Endometrium (tissue), 2 donors: ENCODE results near the gene AKNA.

Experiments used
- FAIRE-seq: peaks from 2 replicates; lab custom pipeline; 2012; peaks lifted over from hg19 to GRCh38; lab: Jason Lieb, UNC
- donor health status: control.
- donor health status: control.

AKNA gene

GRCh38 chr9:114373960-114374730 is 13.6 kb downstream of the AKNA start:
- FAIRE-seq: no peak

GRCh38 chr9:114372921-114373448 is 14.8 kb downstream of the AKNA start:
- FAIRE-seq: no peak

- FAIRE-seq: no peak
Observed at GRCh38 chr9:114371973-114372917, 15.5 kb downstream of the AKNA start.

- FAIRE-seq: no peak
Observed at GRCh38 chr9:114371343-114371944, 16.3 kb downstream of the AKNA start.

GRCh38 chr9:114370968-114371320 is 16.8 kb downstream of the AKNA start:
- no peak for FAIRE-seq

- FAIRE-seq: no peak
Observed at GRCh38 chr9:114370251-114370967, 17.4 kb downstream of the AKNA start.

- FAIRE-seq: no peak
Observed at GRCh38 chr9:114369216-114370130, 18.3 kb downstream of the AKNA start.

GRCh38 chr9:114367772-114368569 is 19.8 kb downstream of the AKNA start:
- no peak for FAIRE-seq

- FAIRE-seq: no peak
Observed at GRCh38 chr9:114367366-114367765, 20.4 kb downstream of the AKNA start.

- FAIRE-seq: no peak
Observed at GRCh38 chr9:114366334-114367128, 21.3 kb downstream of the AKNA start.

- FAIRE-seq: no peak
Observed at GRCh38 chr9:114365194-114365593, 22.6 kb downstream of the AKNA start.

GRCh38 chr9:114364134-114365041 is 23.4 kb downstream of the AKNA start:
- FAIRE-seq: no peak

- no peak for FAIRE-seq
Observed at GRCh38 chr9:114363424-114363823, 24.4 kb downstream of the AKNA start.

- FAIRE-seq: no peak
Observed at GRCh38 chr9:114362394-114362793, 25.4 kb downstream of the AKNA start.

- no peak for FAIRE-seq
Observed at GRCh38 chr9:114361542-114361941, 26.2 kb downstream of the AKNA start.

- FAIRE-seq: no peak
Observed at GRCh38 chr9:114359801-114360200, 28.0 kb downstream of the AKNA start.

GRCh38 chr9:114357911-114358328 is 29.9 kb downstream of the AKNA start:
- FAIRE-seq: no peak

GRCh38 chr9:114357360-114357759 is 30.4 kb downstream of the AKNA start:
- FAIRE-seq: no peak
